Smooth muscle cell (in vitro differentiated cells): ENCODE results near the gene OSGIN1. TPM values are rescaled to one million over a fixed set of nuclear protein-coding genes. Genes with fewer than 3 reads are reported as not detected.

Experiments
- DNase-seq: peaks from one replicate; lab custom pipeline; 2025; ENCODE audit not compliant: unreplicated experiment; lab: John Stamatoyannopoulos, UW
- H2AFZ ChIP-seq: fragments of 200-600 bp; sonication (generic); 2 replicates; pipeline ENCODE4 v1.6.0; 2016; ENCODE audit warnings: antibody characterized with exemption, low read depth, mild to moderate bottlenecking
- H3F3A ChIP-seq: fragments of 200-600 bp; sonication (generic); 2 replicates; pipeline ENCODE4 v1.6.0; 2017; ENCODE audit warnings: antibody characterized with exemption, low read depth
- H3K27ac ChIP-seq: fragments of 200-600 bp; sonication (generic); 2 replicates; pipeline ENCODE4 v1.5.1; 2016; ENCODE audit warnings: low read depth, mild to moderate bottlenecking
- H3K27me3 ChIP-seq: fragments of 200-600 bp; sonication (generic); 2 replicates; pipeline ENCODE4 v1.6.1; 2016; ENCODE audit warnings: low read depth, mild to moderate bottlenecking
- H3K36me3 ChIP-seq: fragments of 200-600 bp; sonication (generic); 2 replicates; pipeline ENCODE4 v1.5.1; 2016; ENCODE audit warnings: low read depth
- H3K4me1 ChIP-seq: fragments of 200-600 bp; sonication (generic); 2 replicates; pipeline ENCODE4 v1.5.1; 2016; ENCODE audit warnings: low read depth
- H3K4me2 ChIP-seq: fragments of 200-600 bp; sonication (generic); 2 replicates; pipeline ENCODE4 v1.6.0; 2016; ENCODE audit warnings: mild to moderate bottlenecking
- H3K4me3 ChIP-seq: fragments of 200-600 bp; sonication (generic); 2 replicates; pipeline ENCODE4 v1.5.1; 2016; ENCODE audit warnings: mild to moderate bottlenecking
- H3K79me2 ChIP-seq: fragments of 200-600 bp; sonication (generic); 2 replicates; pipeline ENCODE4 v1.6.0; 2016; ENCODE audit warnings: low read depth, mild to moderate bottlenecking
- H3K9ac ChIP-seq: fragments of 200-600 bp; sonication (generic); 2 replicates; pipeline ENCODE4 v1.6.0; 2016; ENCODE audit warnings: low read depth
- H3K9me3 ChIP-seq: fragments of 200-600 bp; sonication (generic); replicated peaks from 2 replicates; pipeline ENCODE4 v1.5.1; 2016; ENCODE audit warnings: low read depth
- H4K20me1 ChIP-seq: fragments of 200-600 bp; sonication (generic); 2 replicates; pipeline ENCODE4 v1.6.0; 2016; ENCODE audit warnings: low read depth
- CTCF ChIP-seq: fragments of 200-600 bp; sonication (generic); IDR thresholded peaks from 2 replicates; pipeline ENCODE4 v1.5.1; 2017; ENCODE audit warnings: borderline replicate concordance, mild to moderate bottlenecking, antibody characterized with exemption; ENCODE audit not compliant: insufficient read depth, poor library complexity, severe bottlenecking
- WGBS: methylation state at CpG from one replicate; pipeline ENCODE4 v1.1.7; 2016; ENCODE audit warnings: low lambda C conversion rate; 5-methylcytosine and 5-hydroxymethylcytosine counted together
- polyA plus RNA-seq: library from polyadenylated mRNA; unstranded; fragments of >200 nt; fragmentation: Nextera tagmentation; extraction: Ambion mirVana; gene quantifications from 2 replicates; pipeline ENCODE4 v1.2.1, GENCODE V29; 2016
- total RNA-seq: library from RNA; depleted of rRNA; stranded (reverse); fragments of >200 nt; gene quantifications from 2 replicates; pipeline ENCODE4 v1.2.3, GENCODE V29; 2014

Gene OSGIN1
- total and polyA plus RNA-seq, 2 experiments from 2014 or later, result 8.9 to 12.4 TPM

- Histone ChIP-seq H3K4me1 (peaks cover 8% of the 10 kb centered on the region), H3K36me3 (no peaks in the 10 kb centered on the region), H3K4me3 (no peak overlapping the region), H3K9me3 (no peaks in the 10 kb centered on the region), H3K9ac (no peak overlapping the region), H3F3A (peaks cover 11% of the 10 kb centered on the region), H3K4me2 (no peak overlapping the region), H3K27ac (no peak overlapping the region), H2AFZ (no peak overlapping the region), H3K27me3 (no peaks in the 10 kb centered on the region), H4K20me1 (peaks cover 4% of the 10 kb centered on the region), H3K79me2 (no peaks in the 10 kb centered on the region)
- no peak for DNase-seq
- no peak for TF ChIP-seq CTCF
- WGBS, result 97% methylated on average over 31 of the region's 31 CpGs
Measured at GRCh38 chr16:83923581-83924365, 29.3 kb upstream of the OSGIN1 start.

GRCh38 chr16:83924686-83925085, 28.4 kb upstream of the OSGIN1 start:
- peaks cover 4% of the 10 kb centered on the region for H4K20me1 ChIP-seq
- peaks cover 8% of the 10 kb centered on the region for H3K4me1 ChIP-seq
- no peak for TF ChIP-seq CTCF
- H3K79me2 ChIP-seq, result no peaks in the 10 kb centered on the region
- 91% methylated on average over 13 of the region's 13 CpGs for WGBS
- no peaks in the 10 kb centered on the region for H3K27me3 ChIP-seq
- no peak for DNase-seq
- H2AFZ ChIP-seq, result no peak overlapping the region
- no peak overlapping the region for H3K27ac ChIP-seq
- peaks cover 16% of the 10 kb centered on the region for H3F3A ChIP-seq
- H3K36me3 ChIP-seq, result no peaks in the 10 kb centered on the region
- no peaks in the 10 kb centered on the region for H3K9me3 ChIP-seq
- no peak overlapping the region for H3K4me3 ChIP-seq
- H3K9ac ChIP-seq, result no peak overlapping the region
- H3K4me2 ChIP-seq, result no peak overlapping the region

GRCh38 chr16:83925095-83925905, 27.7 kb upstream of the OSGIN1 start:
- Histone ChIP-seq H3K4me3 (no peak overlapping the region), H3K79me2 (no peaks in the 10 kb centered on the region), H2AFZ (no peak overlapping the region), H3K27ac (no peak overlapping the region), H3K9me3 (no peaks in the 10 kb centered on the region), H3K9ac (no peak overlapping the region), H4K20me1 (peaks cover 4% of the 10 kb centered on the region), H3K4me1 (peaks cover 8% of the 10 kb centered on the region), H3F3A (peaks cover 16% of the 10 kb centered on the region), H3K27me3 (no peaks in the 10 kb centered on the region), H3K36me3 (no peaks in the 10 kb centered on the region), H3K4me2 (no peak overlapping the region)
- 94% methylated on average over 11 of the region's 12 CpGs for WGBS
- no peak for TF ChIP-seq CTCF
- no peak for DNase-seq
